NCI-H2171 treated with DMSO at 0.1 percent for 48 hours (cell line): ENCODE measurements around the gene RHBDL3.

Experiments used
- DNase-seq: peaks from one replicate; lab custom pipeline; 2025; lab: John Stamatoyannopoulos, UW

RHBDL3 gene

GRCh38 chr17:32266389-32267301 lies 1.0 kb downstream of the RHBDL3 start:
- no peak for DNase-seq

- no peak for DNase-seq
Measured at GRCh38 chr17:32267690-32268205, 2.1 kb downstream of the RHBDL3 start.

- no peak for DNase-seq
Measured at GRCh38 chr17:32268734-32269288, 3.2 kb downstream of the RHBDL3 start.

- DNase-seq, result no peak
Measured at GRCh38 chr17:32269377-32269776, 3.7 kb downstream of the RHBDL3 start.

GRCh38 chr17:32271844-32272243 lies 6.2 kb downstream of the RHBDL3 start:
- DNase-seq, result no peak

GRCh38 chr17:32274101-32274500 lies 8.5 kb downstream of the RHBDL3 start:
- no peak for DNase-seq

GRCh38 chr17:32274643-32275042 lies 9.0 kb downstream of the RHBDL3 start:
- no peak for DNase-seq

- DNase-seq, result peak; percentile 92
Measured at GRCh38 chr17:32275060-32276042, 9.7 kb downstream of the RHBDL3 start.

- DNase-seq, result no peak
Measured at GRCh38 chr17:32276171-32276601, 10.6 kb downstream of the RHBDL3 start.

- DNase-seq, result no peak
Measured at GRCh38 chr17:32277284-32277683, 11.7 kb downstream of the RHBDL3 start.

GRCh38 chr17:32278815-32279214 lies 13.2 kb downstream of the RHBDL3 start:
- DNase-seq, result no peak

- no peak for DNase-seq
Measured at GRCh38 chr17:32279891-32280716, 14.5 kb downstream of the RHBDL3 start.

- DNase-seq, result peak; percentile 84
Measured at GRCh38 chr17:32281011-32281451, 15.4 kb downstream of the RHBDL3 start.

GRCh38 chr17:32283745-32284201 lies 18.1 kb downstream of the RHBDL3 start:
- no peak for DNase-seq

- DNase-seq, result no peak
Measured at GRCh38 chr17:32285306-32285705, 19.7 kb downstream of the RHBDL3 start.

GRCh38 chr17:32285746-32286517 lies 20.3 kb downstream of the RHBDL3 start:
- no peak for DNase-seq

GRCh38 chr17:32286518-32286900 lies 20.9 kb downstream of the RHBDL3 start:
- no peak for DNase-seq

- DNase-seq, result no peak
Measured at GRCh38 chr17:32287804-32288511, 22.3 kb downstream of the RHBDL3 start.

- no peak for DNase-seq
Measured at GRCh38 chr17:32288615-32289014, 23.0 kb downstream of the RHBDL3 start.
